Measurements from ENCODE around the gene OR10V1. TPM values are rescaled to one million over a fixed set of nuclear protein-coding genes. Genes with fewer than 3 reads are reported as not detected.

OR10V1 gene
- total RNA-seq, 3 donors from 2014 or later (not counting 1 experiment from before 2014, with no cell fraction given): not detected

DNA sequence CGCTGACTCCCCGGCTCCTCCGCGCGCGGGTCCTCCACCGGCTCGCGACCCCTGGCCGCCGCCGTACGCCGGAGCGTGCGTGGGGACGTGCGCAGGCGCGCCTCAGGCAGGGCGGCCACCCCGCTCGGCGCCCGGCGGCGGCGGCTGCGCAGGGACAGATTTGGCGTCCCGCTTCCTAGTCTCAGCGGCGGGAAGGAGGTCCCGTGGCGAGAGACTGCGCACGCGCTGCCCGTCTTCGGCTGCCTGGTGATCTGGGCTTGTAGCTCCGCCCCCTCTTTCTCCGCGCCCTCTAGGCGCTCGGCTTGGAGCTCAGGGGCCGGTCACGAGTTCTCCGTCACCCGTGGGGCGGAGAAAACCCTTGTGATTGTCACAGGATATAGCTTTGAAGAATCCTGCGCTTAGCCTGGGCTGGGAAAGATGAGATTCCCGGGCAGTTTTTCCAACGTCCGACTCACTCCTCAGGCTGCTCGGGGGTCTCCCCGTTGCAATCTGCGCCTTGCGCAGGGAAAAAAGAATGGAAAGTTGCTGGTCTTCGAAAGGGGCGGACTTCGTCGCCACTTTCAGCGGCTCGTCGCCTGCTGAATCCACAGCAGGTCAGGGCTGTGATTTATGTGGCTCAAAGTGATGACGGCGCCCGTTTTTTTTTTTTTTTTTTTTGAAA lies 44.6 kb downstream of the OR10V1 start, which contains the start of gene PATL1:
TSS of gene PATL1 (minus strand) at position 88 of the 661 bp plus-strand sequence. CDS start 142 bp downstream, outside the sequence.
- ATAC-seq (peak; percentile 82 to 96 (median 84)), DNase-seq (peak; percentile 98 to 100)
- H3K27me3 ChIP-seq (ENCODE audit: control insufficient read depth, insufficient read depth, low read length): no peaks in the 10 kb centered on the region
- H3K27me3 Mint-ChIP-seq (ENCODE audit: low read depth in 2 of 2): no peaks in the 10 kb centered on the region
- TF ChIP-seq, protein P1, sequence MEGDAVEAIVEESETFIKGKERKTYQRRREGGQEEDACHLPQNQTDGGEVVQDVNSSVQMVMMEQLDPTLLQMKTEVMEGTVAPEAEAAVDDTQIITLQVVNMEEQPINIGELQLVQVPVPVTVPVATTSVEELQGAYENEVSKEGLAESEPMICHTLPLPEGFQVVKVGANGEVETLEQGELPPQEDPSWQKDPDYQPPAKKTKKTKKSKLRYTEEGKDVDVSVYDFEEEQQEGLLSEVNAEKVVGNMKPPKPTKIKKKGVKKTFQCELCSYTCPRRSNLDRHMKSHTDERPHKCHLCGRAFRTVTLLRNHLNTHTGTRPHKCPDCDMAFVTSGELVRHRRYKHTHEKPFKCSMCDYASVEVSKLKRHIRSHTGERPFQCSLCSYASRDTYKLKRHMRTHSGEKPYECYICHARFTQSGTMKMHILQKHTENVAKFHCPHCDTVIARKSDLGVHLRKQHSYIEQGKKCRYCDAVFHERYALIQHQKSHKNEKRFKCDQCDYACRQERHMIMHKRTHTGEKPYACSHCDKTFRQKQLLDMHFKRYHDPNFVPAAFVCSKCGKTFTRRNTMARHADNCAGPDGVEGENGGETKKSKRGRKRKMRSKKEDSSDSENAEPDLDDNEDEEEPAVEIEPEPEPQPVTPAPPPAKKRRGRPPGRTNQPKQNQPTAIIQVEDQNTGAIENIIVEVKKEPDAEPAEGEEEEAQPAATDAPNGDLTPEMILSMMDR (IDR thresholded peaks at IDR 0.05): no peak
- intact Hi-C loops (cut with micrococcal nuclease): loop anchor here (1.0 to 2.0 kb wide), 3 partner anchors 53 to 142 kb away; partner anchors contain the start of gene MRPL16
- peaks cover 18% of the 10 kb centered on the region for H3K4me1 ChIP-seq (ENCODE audit: control insufficient read depth, insufficient read depth, low read length)
- no peaks in the 10 kb centered on the region for H3K9me3 Mint-ChIP-seq
- no peaks in the 10 kb centered on the region for H3K36me3 Mint-ChIP-seq
- H3K4me3 Mint-ChIP-seq: peak within 1 kb of the TSS; percentile 94
- H3K27ac ChIP-seq (ENCODE audit: low read length): peak within 1 kb of the TSS; percentile 99
- H3K4me3 ChIP-seq (ENCODE audit: low read length): peak within 1 kb of the TSS; percentile 94
- H3K27ac Mint-ChIP-seq: peak within 1 kb of the TSS; percentile 98 to 100
- WGBS (ENCODE audit: insufficient coverage): under 1% methylated on average over 68 of the region's 68 CpGs
- no peaks in the 10 kb centered on the region for H3K9me3 ChIP-seq (ENCODE audit: control insufficient read depth, insufficient read depth, low read length)
- peaks cover 29 to 35% of the 10 kb centered on the region in 2 donors for H3K4me1 Mint-ChIP-seq
- H3K36me3 ChIP-seq (ENCODE audit: control insufficient read depth, insufficient read depth, low read length): peaks cover 25% of the 10 kb centered on the region

DNA sequence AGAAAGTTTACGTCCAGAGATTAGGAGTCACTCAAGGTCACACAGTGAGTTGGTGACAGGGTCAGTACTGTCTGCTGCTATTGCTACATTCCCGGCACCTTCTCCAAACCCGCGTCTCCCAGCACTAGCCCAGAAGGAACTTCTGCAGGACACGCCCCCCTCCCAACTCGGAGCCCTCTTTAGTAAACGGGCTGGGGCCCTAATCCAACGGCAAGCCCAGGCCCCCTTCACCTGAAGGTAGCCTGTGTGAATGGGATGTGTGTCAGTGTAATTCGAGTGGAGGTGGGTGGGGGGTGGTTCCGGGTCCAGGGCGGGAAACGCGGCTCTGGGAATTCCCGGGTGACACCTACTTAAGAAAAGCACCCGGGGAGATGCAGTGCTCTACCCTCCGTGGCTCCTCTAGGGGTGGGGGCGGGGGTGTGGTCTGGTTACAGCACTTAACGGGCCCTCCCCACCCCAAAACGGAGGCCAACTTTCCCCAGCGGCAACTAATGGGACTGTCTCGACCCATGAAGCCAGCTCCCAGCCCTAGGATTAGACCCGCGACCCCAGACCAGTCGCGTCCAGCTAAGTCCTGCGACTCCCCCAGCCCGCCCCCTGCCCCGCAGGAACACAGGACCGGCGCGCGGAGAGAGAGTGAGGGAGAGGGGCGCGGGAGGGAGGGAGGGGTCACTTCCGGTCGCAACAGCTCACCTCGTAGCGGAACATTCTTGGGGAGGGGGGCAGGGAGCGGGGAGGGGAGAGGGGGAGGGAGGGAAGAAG lies 45.3 kb downstream of the OR10V1 start:
- no peaks in the 10 kb centered on the region for H3K27me3 Mint-ChIP-seq (ENCODE audit: low read depth in 2 of 2)
- Histone ChIP-seq H3K36me3 (ENCODE audit: control insufficient read depth, insufficient read depth, low read length) (peaks cover 32% of the 10 kb centered on the region), H3K9me3 (ENCODE audit: control insufficient read depth, insufficient read depth, low read length) (no peaks in the 10 kb centered on the region), H3K27me3 (ENCODE audit: control insufficient read depth, insufficient read depth, low read length) (no peaks in the 10 kb centered on the region), H3K4me1 (ENCODE audit: control insufficient read depth, insufficient read depth, low read length) (peaks cover 18% of the 10 kb centered on the region), H3K4me3 (ENCODE audit: low read length) (peak overlapping the region; percentile 94), H3K27ac (ENCODE audit: low read length) (peak overlapping the region; percentile 99)
- peak overlapping the region; percentile 88 for H3K4me3 Mint-ChIP-seq
- peak; percentile 44 to 54 (median 52) for ATAC-seq
- peak overlapping the region; percentile 98 to 100 for H3K27ac Mint-ChIP-seq
- intact Hi-C loops (cut with micrococcal nuclease): loop anchor here (2.0 kb wide), 2 partner anchors 118 to 142 kb away; partner anchors contain the start of gene MRPL16
- under 1% methylated on average over 35 of the region's 39 CpGs for WGBS (ENCODE audit: insufficient coverage)
- no peaks in the 10 kb centered on the region for H3K36me3 Mint-ChIP-seq
- peak; percentile 58 to 87 for DNase-seq
- TF ChIP-seq, protein P1 (IDR thresholded peaks at IDR 0.05): no peak
- H3K9me3 Mint-ChIP-seq: no peaks in the 10 kb centered on the region
- peaks cover 29 to 35% of the 10 kb centered on the region in 2 donors for H3K4me1 Mint-ChIP-seq

DNA sequence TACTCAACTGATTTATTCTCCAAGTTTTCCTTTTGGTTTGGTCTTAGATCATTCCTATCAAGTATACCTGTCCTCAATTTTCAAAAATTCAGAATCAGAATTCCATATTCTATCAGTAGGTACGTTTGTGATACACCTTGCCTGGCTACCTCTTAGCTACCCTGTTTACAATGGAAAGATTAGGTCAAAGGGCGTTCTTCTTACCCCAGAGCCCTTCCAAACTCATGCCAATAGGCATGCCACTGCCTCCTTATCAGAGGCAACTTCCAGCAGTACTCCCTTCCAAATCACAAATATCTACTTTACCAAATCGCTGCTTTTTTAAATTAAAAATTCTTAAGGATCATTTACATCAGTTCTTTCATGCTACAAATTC lies 45.8 kb downstream of the OR10V1 start:
- Histone ChIP-seq H3K27me3 (ENCODE audit: control insufficient read depth, insufficient read depth, low read length) (no peaks in the 10 kb centered on the region), H3K9me3 (ENCODE audit: control insufficient read depth, insufficient read depth, low read length) (no peaks in the 10 kb centered on the region), H3K36me3 (ENCODE audit: control insufficient read depth, insufficient read depth, low read length) (peaks cover 37% of the 10 kb centered on the region), H3K27ac (ENCODE audit: low read length) (no peak overlapping the region), H3K4me1 (ENCODE audit: control insufficient read depth, insufficient read depth, low read length) (peaks cover 18% of the 10 kb centered on the region), H3K4me3 (ENCODE audit: low read length) (peak overlapping the region; percentile 94)
- Mint-ChIP-seq H3K4me1 (peaks cover 29 to 35% of the 10 kb centered on the region in 2 donors), H3K36me3 (no peaks in the 10 kb centered on the region), H3K9me3 (no peaks in the 10 kb centered on the region), H3K27me3 (ENCODE audit: low read depth in 2 of 2) (no peaks in the 10 kb centered on the region), H3K27ac (peak overlapping the region; percentile 98 to 100), H3K4me3 (peak overlapping the region; percentile 88)
- ATAC-seq: no peak
- no peak for DNase-seq
- TF ChIP-seq, protein P1 (IDR thresholded peaks at IDR 0.05): no peak
- WGBS (ENCODE audit: insufficient coverage): 54% methylated on average over 3 of the region's 3 CpGs
- intact Hi-C loops (cut with micrococcal nuclease): loop anchor here (2.0 kb wide), 2 partner anchors 117 to 143 kb away; partner anchors contain the start of gene MRPL16

Data from natural killer cell (primary cell).